ENCODE data around the gene ZNF18.

Gene ZNF18

DNA sequence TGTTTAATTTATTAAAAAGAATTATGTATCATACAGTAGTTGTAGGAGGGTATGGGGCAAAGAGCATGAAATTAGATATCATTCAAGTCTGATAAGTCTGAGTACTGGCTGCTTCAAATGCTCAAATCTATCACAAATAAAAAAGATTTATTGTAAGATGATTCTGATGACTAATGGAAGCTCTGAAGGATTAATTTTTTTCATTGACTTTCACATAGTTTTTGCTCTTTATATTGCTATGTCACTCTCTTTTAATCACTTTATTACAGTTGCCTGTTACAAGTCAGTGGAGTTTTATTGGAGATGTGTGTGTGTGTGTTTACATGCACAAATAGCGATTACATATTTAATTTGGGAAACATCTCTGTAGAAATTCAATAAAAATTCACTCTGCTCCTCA is 38.4 kb upstream of the ZNF18 start:
- in situ Hi-C loops (cut with MboI; ENCODE audit: low pct_unique_long_range_greater_than_20kb, low sequenced_read_pairs, unreplicated experiment) = no loop called here
- DNase-seq (ENCODE audit: low spot score) = no peak
- TF ChIP-seq, protein P1, sequence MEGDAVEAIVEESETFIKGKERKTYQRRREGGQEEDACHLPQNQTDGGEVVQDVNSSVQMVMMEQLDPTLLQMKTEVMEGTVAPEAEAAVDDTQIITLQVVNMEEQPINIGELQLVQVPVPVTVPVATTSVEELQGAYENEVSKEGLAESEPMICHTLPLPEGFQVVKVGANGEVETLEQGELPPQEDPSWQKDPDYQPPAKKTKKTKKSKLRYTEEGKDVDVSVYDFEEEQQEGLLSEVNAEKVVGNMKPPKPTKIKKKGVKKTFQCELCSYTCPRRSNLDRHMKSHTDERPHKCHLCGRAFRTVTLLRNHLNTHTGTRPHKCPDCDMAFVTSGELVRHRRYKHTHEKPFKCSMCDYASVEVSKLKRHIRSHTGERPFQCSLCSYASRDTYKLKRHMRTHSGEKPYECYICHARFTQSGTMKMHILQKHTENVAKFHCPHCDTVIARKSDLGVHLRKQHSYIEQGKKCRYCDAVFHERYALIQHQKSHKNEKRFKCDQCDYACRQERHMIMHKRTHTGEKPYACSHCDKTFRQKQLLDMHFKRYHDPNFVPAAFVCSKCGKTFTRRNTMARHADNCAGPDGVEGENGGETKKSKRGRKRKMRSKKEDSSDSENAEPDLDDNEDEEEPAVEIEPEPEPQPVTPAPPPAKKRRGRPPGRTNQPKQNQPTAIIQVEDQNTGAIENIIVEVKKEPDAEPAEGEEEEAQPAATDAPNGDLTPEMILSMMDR (IDR thresholded peaks at IDR 0.05; ENCODE audit: extremely low read depth, insufficient read depth, missing control alignments) = no peak

DNA sequence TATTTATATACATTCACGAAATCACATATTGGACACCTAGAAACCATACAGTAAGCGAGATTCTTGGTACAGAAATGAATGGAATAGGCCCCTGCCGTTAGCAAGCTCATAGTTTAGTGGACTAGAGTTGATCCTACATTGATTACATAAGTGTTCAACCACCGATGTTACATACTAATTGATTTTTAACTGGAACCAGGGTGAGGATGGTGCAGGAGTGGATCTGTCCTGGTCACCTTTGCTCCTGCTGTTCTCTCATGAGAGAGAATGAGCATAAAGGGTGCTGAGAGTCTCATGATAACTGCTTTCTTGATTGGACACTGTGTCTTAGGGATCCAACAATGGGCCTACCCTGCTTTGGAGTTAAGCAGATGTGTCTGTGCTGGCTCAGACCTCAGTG is 37.3 kb upstream of the ZNF18 start:
- TF ChIP-seq, protein P1 (IDR thresholded peaks at IDR 0.05; ENCODE audit: extremely low read depth, insufficient read depth, missing control alignments) = no peak
- in situ Hi-C loops (cut with MboI; ENCODE audit: low pct_unique_long_range_greater_than_20kb, low sequenced_read_pairs, unreplicated experiment) = no loop called here
- DNase-seq (ENCODE audit: low spot score) = no peak

DNA sequence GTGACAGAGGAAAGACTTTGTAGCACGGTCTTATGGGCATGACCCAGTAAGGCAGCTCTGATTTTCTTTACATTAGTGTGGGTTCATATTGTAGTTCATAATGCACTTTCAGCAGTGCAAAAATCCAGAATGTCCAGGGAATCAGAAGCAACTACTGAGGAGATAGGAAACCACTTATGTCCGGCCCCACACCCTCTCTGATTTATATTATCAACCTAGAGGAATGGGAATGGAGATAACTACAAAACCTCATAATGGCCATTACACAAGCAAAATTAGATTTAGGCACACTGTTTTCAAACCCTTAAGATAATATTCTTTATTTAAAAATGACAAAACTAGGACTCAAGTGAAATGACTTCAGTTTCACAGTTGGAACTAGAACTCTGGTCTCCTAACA is 31.3 kb upstream of the ZNF18 start:
- TF ChIP-seq, protein P1 (IDR thresholded peaks at IDR 0.05; ENCODE audit: extremely low read depth, insufficient read depth, missing control alignments) = no peak
- no peak for DNase-seq (ENCODE audit: low spot score)
- in situ Hi-C loops (cut with MboI; ENCODE audit: low pct_unique_long_range_greater_than_20kb, low sequenced_read_pairs, unreplicated experiment) = no loop called here

DNA sequence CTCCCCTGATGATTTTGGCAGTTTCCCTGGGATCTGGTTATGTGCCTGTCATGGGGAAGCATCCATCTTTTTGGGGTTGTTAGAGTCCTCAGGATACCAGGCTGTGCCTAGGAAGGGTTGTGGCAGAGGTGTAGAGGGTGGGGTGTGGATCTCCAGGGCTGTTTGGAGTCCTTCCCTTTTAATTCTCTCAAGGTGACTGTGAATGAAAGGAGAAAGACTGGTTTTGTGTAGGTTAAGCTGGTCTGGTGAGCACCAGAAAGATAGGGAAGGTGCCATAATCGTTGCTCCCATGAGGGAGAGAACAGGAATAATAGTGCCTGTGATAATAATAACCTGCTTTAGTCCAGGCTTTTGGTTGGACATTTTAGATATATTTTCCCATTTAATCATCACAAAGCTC is 30.4 kb upstream of the ZNF18 start:
- in situ Hi-C loops (cut with MboI; ENCODE audit: low pct_unique_long_range_greater_than_20kb, low sequenced_read_pairs, unreplicated experiment) = no loop called here
- TF ChIP-seq, protein P1 (IDR thresholded peaks at IDR 0.05; ENCODE audit: extremely low read depth, insufficient read depth, missing control alignments) = no peak
- DNase-seq (ENCODE audit: low spot score) = no peak

DNA sequence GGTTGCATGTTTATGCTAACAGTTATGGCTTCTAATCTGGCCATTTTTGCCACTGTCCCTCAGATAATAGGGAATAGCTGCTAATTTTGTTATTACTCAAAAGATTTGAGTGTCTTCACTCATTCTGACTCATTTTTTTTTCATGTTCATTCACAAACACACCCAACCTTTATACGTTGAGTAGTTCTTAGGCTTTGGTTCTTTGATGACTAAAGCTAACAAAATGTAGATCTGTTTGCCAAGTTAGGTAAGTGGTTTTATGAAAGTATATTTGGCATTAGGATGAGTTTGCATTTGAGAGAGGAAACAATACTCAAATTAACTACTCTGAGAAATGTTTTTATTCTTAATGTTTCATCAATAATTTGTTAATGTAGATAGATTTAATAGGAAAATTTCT is 27.1 kb upstream of the ZNF18 start:
- no peak for DNase-seq (ENCODE audit: low spot score)
- in situ Hi-C loops (cut with MboI; ENCODE audit: low pct_unique_long_range_greater_than_20kb, low sequenced_read_pairs, unreplicated experiment) = loop anchor here (25.0 kb wide), 1 partner anchor 988 kb away; the partner anchor contains the start of gene ELAC2

DNA sequence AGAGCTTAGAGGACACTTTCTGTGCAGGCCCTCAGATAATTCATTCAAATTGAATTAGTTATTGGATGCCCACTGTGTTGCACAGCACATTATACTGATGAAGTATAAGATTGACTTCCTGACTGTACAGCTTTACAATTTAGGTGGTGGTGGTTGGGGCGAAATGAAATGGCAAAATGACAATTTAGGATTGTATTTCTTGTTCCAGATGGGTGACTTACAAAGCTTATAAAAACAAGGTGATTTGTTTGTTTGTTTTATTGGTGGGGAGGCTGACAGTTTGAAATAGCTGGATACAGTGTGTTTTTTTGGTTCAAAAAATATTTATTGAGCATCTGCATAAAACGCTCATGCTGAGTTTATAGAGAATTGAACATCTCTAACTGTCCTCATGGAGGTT is 25.0 kb upstream of the ZNF18 start:
- in situ Hi-C loops (cut with MboI; ENCODE audit: low pct_unique_long_range_greater_than_20kb, low sequenced_read_pairs, unreplicated experiment) = loop anchor here (25.0 kb wide), 1 partner anchor 990 kb away; the partner anchor contains the start of gene ELAC2
- TF ChIP-seq, protein P1 (IDR thresholded peaks at IDR 0.05; ENCODE audit: extremely low read depth, insufficient read depth, missing control alignments) = no peak
- DNase-seq (ENCODE audit: low spot score) = no peak

More for the DNA sequence above, 27.1 kb upstream of the ZNF18 start:
- TF ChIP-seq, protein P1 (IDR thresholded peaks at IDR 0.05; ENCODE audit: extremely low read depth, insufficient read depth, missing control alignments) = no peak

Measured in GM13977 (cell line).